Testis (tissue), 2 donors: Measurements from ENCODE around the gene GBP7.

Source experiments
- CTCF ChIP-seq, 3 experiments: fragments of 450-650 bp in 2 of 3; fragments of 200-600 bp in 1 of 3; sonication (generic) in 1 of 3; IDR thresholded peaks; one replicate each; pipeline ENCODE4 v1.5.1; 2016 to 2019; ENCODE audit warnings: antibody characterized with exemption in 3 of 3, mild to moderate bottlenecking in 2 of 3, moderate library complexity in 1 of 3
- POLR2A ChIP-seq: fragments of 450-650 bp; IDR thresholded peaks from one replicate; pipeline ENCODE4 v1.6.1; 2017; ENCODE audit warnings: antibody characterized with exemption, mild to moderate bottlenecking, moderate library complexity

- TF ChIP-seq CTCF (IDR thresholded peaks at IDR 0.05) (no peak), POLR2A (no peak)
Observed at GRCh38 chr1:89203166-89203565, 27.4 kb upstream of the GBP7 start.
